Fibroblast of peridontal ligament (primary cell): ENCODE results near the gene BACH2.
"Not testable (repeated sequence)": the region's sequence is repeated elsewhere in the genome, so short reads cannot be mapped to it uniquely, and the experiment has no call there.

Experiments
- DNase-seq: peaks from one replicate; pipeline ENCODE4 v3.0.0-alpha.2; 2010; ENCODE audit errors: extremely low read depth

Gene BACH2

GRCh38 chr6:90214966-90215365, 81.7 kb downstream of the BACH2 start:
- no peak for DNase-seq

DNA sequence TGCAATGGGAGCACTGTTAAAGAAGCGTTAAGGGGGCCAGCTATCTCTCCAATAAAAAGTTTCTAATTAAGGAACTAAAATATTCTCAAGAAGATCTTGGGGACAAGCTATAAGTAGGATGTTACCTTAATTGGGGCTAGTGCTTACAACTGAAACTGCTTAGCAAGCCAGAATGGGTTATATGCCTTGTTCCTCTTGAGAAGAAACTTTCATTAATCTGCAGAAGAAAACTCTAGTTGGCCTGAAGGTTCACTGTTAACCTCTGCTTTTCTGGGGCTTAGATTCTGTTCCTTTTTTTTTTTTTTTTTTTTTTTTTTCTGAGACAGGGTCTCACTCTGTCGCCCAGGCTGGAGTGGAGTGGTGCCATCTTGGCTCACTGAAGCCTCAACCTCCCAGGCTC, 82.2 kb downstream of the BACH2 start:
- no peak for DNase-seq

GRCh38 chr6:90212274-90212673, 84.4 kb downstream of the BACH2 start:
- DNase-seq, result no peak

- no peak for DNase-seq
Observed at GRCh38 chr6:90209527-90209926, 87.1 kb downstream of the BACH2 start.

DNA sequence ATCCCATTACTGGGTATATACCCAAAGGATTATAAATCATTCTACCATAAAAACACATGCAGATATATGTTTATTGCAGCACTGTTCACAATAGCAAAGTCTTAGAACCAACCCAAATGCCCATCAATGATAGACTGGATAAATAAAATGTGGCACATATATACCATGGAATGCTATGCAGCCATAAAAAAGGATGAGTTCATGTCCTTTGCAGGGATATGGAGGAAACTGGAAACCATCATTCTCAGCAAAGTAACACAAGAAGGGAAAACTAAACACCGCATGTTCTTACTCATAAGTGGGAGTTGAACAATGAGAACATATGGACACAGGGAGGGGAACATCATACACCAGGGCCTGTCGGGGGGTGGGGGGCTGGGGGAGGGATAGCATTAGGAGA, 88.0 kb downstream of the BACH2 start:
- DNase-seq, result not testable (repeated sequence)

DNA sequence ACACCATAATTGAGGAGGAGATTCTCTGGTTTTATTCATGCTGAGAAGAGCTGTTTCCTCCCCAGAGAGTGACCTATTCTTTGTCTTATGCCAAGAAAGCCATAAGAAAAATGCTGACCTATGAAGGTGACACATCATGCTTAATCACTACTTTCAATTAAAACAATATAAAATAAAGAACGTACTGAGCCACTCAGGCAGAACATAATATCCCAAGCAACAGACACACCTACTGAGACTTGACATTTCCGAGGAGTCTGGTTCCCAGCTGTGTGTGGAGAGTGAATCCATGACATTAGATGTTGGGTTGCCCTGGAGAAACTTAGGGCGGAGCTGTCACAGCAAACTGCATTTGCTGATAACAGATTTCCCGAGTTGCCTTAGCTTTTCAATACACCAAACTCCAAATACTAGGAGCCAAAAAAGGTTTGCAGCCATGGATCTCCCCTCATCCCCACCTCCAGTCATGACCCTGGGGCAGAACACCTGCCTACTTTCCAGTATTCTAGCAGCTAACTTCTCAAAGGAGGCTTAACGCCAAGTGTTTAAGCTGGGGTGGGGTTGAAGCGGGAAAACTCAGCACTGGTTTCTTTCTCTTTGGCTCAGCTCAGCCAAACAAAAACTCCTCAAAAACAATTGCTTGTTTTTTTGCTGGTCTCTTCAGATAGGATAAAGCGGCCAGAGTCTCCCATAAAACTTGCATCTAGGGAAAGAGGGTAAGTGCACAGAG, 92.2 kb downstream of the BACH2 start:
- no peak for DNase-seq

DNA sequence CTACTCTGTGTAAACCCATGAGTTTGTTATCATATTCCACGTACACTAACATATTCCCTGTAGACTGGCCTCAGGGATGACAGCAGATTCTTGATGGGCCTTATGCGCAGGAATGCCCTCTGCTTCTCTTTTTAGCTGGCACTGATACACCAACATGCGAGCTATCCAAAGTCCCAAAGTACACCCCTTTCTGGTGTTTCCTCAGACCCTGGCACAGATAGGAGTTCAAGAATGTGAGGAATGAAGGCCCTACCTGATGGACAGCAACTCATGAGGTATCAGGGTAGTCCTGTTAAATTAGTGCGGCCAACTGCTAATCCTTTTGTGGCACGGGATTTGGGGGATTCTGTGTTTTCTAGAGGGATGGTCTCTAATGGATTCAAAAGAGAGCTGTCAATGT, 93.0 kb downstream of the BACH2 start:
- no peak for DNase-seq

- no peak for DNase-seq
Observed at GRCh38 chr6:90202156-90202555, 94.5 kb downstream of the BACH2 start.

GRCh38 chr6:90199900-90200299, 96.7 kb downstream of the BACH2 start:
- DNase-seq, result peak; percentile 47

DNA sequence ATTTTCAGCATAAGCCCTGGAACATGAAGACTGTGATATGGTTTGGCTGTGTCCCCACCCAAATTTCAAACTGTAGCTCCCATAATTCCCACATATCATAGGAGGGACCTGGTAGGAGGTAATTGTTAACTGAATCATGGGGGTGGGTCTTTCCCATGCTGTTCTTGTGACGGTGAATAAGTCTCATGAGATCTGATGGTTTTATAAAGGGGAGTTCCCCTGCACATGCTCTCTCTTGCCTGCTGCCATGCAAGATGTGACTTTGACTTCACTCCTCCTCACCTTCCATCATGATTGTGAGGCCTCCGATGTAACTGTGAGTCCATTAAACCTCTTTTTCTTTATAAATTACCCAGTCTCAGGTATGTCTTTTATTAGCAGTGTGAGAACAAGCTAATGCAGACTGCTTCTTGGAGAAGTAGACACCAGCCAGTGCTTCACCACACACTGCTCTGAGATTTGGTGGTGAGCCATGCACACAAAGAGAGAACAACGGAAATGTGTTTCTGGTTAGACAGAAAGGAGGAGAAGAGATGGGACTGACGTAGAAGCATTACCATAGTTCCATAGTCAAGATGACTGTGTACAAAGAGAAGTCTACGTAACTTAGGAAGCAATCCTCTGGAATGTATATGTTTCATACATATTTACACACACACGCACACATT, 97.8 kb downstream of the BACH2 start:
- no peak for DNase-seq

- peak; percentile 75 for DNase-seq
Observed at GRCh38 chr6:90197854-90198496, 98.7 kb downstream of the BACH2 start.

DNA sequence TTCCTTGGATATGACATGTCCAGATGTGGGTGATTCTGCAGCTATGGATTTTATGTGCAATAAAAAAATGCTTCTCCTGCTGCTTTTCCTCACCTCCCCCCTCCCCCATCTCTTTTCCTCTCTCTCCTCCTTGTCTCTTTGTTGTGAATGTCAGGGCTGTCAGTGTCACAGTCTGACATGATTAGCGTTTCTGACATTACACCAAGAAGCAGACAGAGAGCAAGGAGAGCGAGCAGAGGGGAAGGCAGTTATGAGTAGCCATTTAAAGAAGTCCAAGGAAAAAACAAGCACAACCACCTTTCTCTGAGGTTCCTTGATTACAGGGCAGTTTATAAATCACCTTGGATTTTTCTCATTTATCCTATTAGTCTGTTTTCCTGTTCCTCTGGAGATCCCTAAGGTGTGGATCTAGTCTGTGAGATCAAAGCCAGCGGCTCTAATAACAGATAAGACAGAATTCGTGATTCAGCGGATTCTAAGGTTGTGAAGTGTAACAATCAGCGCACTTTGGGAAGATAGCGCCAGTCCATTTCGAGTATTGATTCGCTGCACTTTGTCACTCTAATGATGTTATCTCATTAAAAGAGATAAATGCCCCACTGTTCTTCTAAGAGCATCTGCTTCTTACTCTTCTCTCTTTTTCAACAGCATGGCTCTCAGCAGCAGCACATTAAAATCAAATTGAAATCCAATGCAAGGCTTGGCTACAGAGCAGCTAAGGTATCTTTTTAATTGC, 101.4 kb downstream of the BACH2 start:
- DNase-seq, result no peak

- DNase-seq, result peak; percentile 94
Observed at GRCh38 chr6:90194371-90194841, 102.2 kb downstream of the BACH2 start.

- DNase-seq, result no peak
Observed at GRCh38 chr6:90193359-90193758, 103.3 kb downstream of the BACH2 start.

GRCh38 chr6:90192857-90193256, 103.8 kb downstream of the BACH2 start:
- DNase-seq, result no peak

DNA sequence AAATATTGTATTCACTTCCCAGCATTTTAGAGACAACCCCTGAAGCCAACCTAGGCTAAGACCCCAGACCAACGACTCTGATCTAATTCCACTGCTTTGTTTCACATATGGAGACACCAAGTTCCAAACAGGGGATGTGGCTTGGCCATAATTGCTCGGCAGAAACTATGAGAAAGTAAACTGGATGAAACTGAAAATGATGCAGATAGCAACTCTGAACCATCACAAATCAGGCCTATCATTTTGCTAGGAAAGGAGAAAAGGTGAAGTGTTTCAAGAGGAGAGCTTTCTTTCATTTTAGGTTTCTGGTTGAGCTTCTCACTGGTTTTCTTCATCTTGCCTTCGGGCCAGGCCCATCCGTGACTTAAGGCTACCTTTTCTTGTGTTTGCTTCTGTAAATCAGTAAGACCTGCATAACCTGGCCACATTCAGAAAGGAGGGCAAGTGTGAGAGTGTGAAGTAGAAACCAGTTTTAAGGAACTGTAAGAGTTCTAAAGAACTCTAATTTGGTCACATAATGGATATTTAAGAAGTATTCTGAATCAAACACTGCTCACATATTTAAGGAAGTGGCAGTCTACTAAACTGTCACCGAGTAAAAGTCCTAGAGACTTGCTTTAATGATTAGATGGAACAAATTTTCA, 105.8 kb downstream of the BACH2 start:
- no peak for DNase-seq

DNA sequence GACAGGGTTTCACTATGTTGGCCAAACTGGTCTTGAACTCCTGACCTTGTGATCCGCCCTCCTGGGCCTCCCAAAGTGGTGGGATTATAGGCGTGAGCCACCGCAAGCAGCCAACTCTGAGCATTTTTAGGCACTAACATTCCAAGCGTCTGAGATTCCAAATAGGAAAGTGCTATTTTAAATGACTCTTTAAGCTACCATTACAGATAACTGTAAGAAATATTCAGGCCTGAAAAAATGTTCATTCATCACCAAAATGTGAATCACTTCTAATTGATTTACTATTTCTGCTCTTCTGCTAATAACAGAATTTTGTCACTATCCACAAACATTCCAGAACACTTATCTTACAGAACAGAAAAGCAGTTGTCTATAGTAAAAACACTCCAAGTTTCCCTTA, 106.5 kb downstream of the BACH2 start:
- no peak for DNase-seq

DNA sequence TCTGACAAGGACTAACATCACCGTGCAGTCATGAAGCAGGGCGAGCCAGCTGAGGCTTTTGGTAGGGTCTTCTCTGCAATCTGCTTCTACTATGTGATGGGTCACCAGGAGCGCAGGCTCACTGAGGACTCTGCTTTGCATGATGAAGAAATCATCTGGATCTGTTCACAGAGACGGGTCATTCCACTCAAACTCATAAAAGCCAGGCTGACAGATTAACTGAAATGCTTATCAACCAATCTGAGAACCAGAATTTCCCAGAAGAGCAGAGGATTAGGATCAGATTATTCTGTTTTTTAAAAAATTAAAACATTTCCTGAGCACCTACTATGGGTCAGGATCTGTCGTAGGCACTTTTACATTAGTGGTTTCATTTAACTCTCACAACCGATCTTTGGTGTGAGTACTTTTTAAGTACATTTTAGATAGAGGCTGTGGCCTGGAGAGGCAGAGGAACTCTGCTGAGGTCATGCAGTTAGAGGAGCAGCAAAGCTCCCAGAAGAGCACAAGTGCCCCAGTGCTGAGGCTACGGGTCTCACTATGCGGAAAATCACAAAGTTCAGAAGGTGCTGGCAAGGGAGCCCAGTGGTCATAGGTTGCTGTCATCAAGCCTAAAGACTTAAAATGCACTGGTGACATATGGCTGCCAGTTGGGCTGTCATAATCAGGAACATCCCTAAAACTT, 109.1 kb downstream of the BACH2 start:
- no peak for DNase-seq

GRCh38 chr6:90186637-90187371, 109.8 kb downstream of the BACH2 start:
- no peak for DNase-seq

GRCh38 chr6:90186026-90186425, 110.6 kb downstream of the BACH2 start:
- DNase-seq, result no peak
